Loucy (cell line): Measurements from ENCODE around the gene ASPM.

Experiments used
- EZH2phosphoT487 ChIP-seq: fragments of 200-600 bp; IDR thresholded peaks from 2 replicates; pipeline ENCODE4 v1.6.1; 2018; ENCODE audit warnings: antibody characterized with exemption, mild to moderate bottlenecking, moderate library complexity, borderline replicate concordance
- TF ChIP-seq, protein P1 (sequence below): fragments of 200-600 bp; sonication (generic); conservative IDR thresholded peaks from 2 replicates; pipeline ENCODE4 v1.5.1; 2014; ENCODE audit warnings: mild to moderate bottlenecking, antibody characterized with exemption, low read length

DNA sequence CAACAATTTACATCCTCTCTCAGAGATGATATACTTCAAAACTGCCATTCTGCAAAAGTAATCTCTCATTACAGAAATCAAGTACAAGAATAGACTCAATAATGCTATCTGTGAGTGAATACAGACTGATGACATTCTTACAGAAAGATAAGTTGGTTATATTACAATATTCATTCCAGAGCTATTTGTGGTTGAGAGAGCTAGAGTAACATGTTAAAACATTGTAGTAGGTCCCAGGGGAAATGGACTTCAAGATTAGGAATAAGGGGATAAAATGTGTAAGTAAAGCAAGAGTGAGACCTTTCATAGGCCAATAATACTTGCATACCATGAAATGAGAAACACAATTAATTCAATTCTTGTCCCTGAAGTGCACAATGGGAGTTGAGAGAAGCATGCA, 80.9 kb downstream of the ASPM start:
- TF ChIP-seq, protein P1, sequence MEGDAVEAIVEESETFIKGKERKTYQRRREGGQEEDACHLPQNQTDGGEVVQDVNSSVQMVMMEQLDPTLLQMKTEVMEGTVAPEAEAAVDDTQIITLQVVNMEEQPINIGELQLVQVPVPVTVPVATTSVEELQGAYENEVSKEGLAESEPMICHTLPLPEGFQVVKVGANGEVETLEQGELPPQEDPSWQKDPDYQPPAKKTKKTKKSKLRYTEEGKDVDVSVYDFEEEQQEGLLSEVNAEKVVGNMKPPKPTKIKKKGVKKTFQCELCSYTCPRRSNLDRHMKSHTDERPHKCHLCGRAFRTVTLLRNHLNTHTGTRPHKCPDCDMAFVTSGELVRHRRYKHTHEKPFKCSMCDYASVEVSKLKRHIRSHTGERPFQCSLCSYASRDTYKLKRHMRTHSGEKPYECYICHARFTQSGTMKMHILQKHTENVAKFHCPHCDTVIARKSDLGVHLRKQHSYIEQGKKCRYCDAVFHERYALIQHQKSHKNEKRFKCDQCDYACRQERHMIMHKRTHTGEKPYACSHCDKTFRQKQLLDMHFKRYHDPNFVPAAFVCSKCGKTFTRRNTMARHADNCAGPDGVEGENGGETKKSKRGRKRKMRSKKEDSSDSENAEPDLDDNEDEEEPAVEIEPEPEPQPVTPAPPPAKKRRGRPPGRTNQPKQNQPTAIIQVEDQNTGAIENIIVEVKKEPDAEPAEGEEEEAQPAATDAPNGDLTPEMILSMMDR = no peak
- no peak for TF ChIP-seq EZH2phosphoT487
